DND-41 (cell line): ENCODE results near the gene CTTN.

ENCODE experiments used
- ATAC-seq: fragments of 200-7000 bp; cut with Tn5 transposase; 3 replicates; pipeline ENCODE4 v1.9.1; 2021; ENCODE audit warnings: low read depth; ENCODE audit not compliant: insufficient read depth
- DNase-seq: peaks from one replicate; pipeline ENCODE4 v3.0.0-alpha.2; 2020
- H2AFZ ChIP-seq: 2 replicates; pipeline ENCODE4 v1.6.0; 2012; ENCODE audit warnings: low read depth, low read length
- H3K27ac ChIP-seq: 2 replicates; pipeline ENCODE4 v1.5.1; 2012; ENCODE audit warnings: low read length, inconsistent platforms
- H3K27me3 ChIP-seq: fragments of 200-600 bp; sonication (generic); 2 replicates; pipeline ENCODE4 v1.6.0; 2012; ENCODE audit warnings: low read length, mild to moderate bottlenecking, inconsistent platforms; ENCODE audit not compliant: insufficient read depth, poor library complexity
- H3K36me3 ChIP-seq: 2 replicates; pipeline ENCODE4 v1.5.1; 2012; ENCODE audit warnings: low read length, inconsistent platforms; ENCODE audit not compliant: insufficient read depth
- H3K4me1 ChIP-seq: 2 replicates; pipeline ENCODE4 v1.5.1; 2012; ENCODE audit warnings: mild to moderate bottlenecking, low read length; ENCODE audit not compliant: insufficient read depth
- H3K4me2 ChIP-seq: 2 replicates; pipeline ENCODE4 v1.6.0; 2012; ENCODE audit warnings: mild to moderate bottlenecking, moderate library complexity, low read length, inconsistent platforms; ENCODE audit not compliant: insufficient read depth
- H3K4me3 ChIP-seq, 2 experiments: fragments of 200-600 bp in 1 of 2; shearing (Covaris generic) in 1 of 2; 2 replicates each; pipeline ENCODE4 v1.5.1; 2012 to 2016; ENCODE audit warnings: inconsistent platforms in 2 of 2, low read length in 2 of 2, mild to moderate bottlenecking in 2 of 2, low read depth in 1 of 2, moderate library complexity in 1 of 2
- H3K79me2 ChIP-seq: 2 replicates; pipeline ENCODE4 v1.6.0; 2012; ENCODE audit warnings: low read length, inconsistent platforms; ENCODE audit not compliant: insufficient read depth
- H3K9ac ChIP-seq: 2 replicates; pipeline ENCODE4 v1.6.0; 2012; ENCODE audit warnings: low read depth, mild to moderate bottlenecking, inconsistent platforms, low read length, moderate library complexity
- H3K9me3 ChIP-seq: 2 replicates; pipeline ENCODE4 v1.5.1; 2012; ENCODE audit warnings: low read length, moderate library complexity, mild to moderate bottlenecking, inconsistent platforms; ENCODE audit not compliant: insufficient read depth, severe bottlenecking
- H4K20me1 ChIP-seq: 2 replicates; pipeline ENCODE4 v1.6.0; 2012; ENCODE audit warnings: low read length; ENCODE audit not compliant: insufficient read depth
- EZH2 ChIP-seq: IDR thresholded peaks from 3 replicates; pipeline ENCODE4 v1.6.1; 2012; ENCODE audit warnings: borderline replicate concordance, low read depth, mild to moderate bottlenecking, moderate library complexity, low read length, inconsistent platforms; ENCODE audit not compliant: severe bottlenecking
- TF ChIP-seq, protein P1 (sequence below): IDR thresholded peaks from 2 replicates; pipeline ENCODE4 v1.5.1; 2012; ENCODE audit warnings: borderline replicate concordance, low read length, moderate library complexity, mild to moderate bottlenecking; ENCODE audit not compliant: poor library complexity, severe bottlenecking; ENCODE audit errors: extremely low read depth

The CTTN gene

DNA sequence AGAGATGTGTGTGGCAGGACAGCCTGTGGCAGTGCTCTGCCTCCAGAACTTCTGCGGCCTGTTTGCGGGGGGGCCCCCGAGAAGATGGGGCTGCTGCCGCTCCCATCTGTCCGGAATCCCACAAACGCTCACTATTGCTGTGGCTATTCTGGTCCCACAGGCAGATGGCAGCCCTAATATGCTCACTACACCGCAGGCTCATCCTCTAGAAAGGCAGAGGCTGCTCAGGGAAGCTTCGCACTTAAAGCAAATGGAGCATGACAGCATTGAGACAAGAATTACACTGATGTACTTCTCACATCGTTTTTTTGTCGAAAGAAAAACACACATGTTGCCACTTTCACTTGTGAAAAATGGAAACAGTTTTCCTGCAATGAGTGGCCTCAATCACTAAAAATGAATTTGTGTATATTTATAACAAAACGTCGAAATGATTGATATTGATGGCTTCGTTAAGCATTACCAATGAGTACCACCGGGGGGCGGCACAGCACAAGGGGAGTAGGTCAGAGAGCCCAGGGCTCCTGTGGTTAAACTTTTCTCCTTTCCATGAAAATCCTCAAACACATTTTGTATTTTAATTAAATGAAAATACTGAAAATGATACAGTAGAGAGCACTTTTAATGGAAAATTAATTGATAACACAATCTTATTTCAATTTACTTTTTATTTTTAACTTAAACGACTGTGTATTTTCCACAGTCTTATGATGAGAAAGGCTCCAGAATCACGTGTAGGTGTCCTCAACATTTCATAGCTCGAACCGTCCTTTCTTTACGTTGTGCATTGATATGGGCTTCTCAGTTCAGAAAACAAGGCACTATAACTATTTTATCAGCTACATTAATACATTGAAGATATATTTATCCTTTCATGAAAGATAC is 69.1 kb downstream of the CTTN start:
- H3K4me1 ChIP-seq = no peaks in the 10 kb centered on the region; the same call in 1 of the 2 replicates
- H3K27me3 ChIP-seq = peaks cover 10% of the 10 kb centered on the region
- no peaks in the 10 kb centered on the region for H3K9me3 ChIP-seq
- H3K27ac ChIP-seq = no peak overlapping the region
- H3K4me3 ChIP-seq = no peak overlapping the region
- H3K79me2 ChIP-seq = no peaks in the 10 kb centered on the region
- no peak overlapping the region for H3K9ac ChIP-seq
- no peaks in the 10 kb centered on the region for H4K20me1 ChIP-seq
- no peaks in the 10 kb centered on the region for H3K36me3 ChIP-seq
- H2AFZ ChIP-seq = no peak overlapping the region
- no peak overlapping the region for H3K4me2 ChIP-seq
- TF ChIP-seq, protein P1, sequence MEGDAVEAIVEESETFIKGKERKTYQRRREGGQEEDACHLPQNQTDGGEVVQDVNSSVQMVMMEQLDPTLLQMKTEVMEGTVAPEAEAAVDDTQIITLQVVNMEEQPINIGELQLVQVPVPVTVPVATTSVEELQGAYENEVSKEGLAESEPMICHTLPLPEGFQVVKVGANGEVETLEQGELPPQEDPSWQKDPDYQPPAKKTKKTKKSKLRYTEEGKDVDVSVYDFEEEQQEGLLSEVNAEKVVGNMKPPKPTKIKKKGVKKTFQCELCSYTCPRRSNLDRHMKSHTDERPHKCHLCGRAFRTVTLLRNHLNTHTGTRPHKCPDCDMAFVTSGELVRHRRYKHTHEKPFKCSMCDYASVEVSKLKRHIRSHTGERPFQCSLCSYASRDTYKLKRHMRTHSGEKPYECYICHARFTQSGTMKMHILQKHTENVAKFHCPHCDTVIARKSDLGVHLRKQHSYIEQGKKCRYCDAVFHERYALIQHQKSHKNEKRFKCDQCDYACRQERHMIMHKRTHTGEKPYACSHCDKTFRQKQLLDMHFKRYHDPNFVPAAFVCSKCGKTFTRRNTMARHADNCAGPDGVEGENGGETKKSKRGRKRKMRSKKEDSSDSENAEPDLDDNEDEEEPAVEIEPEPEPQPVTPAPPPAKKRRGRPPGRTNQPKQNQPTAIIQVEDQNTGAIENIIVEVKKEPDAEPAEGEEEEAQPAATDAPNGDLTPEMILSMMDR = peak; percentile 84
- TF ChIP-seq EZH2 = no peak
- DNase-seq (peak; percentile 59), ATAC-seq (0 out of 3 replicates have a peak, but pooled peaks have one; percentile 35)

DNA sequence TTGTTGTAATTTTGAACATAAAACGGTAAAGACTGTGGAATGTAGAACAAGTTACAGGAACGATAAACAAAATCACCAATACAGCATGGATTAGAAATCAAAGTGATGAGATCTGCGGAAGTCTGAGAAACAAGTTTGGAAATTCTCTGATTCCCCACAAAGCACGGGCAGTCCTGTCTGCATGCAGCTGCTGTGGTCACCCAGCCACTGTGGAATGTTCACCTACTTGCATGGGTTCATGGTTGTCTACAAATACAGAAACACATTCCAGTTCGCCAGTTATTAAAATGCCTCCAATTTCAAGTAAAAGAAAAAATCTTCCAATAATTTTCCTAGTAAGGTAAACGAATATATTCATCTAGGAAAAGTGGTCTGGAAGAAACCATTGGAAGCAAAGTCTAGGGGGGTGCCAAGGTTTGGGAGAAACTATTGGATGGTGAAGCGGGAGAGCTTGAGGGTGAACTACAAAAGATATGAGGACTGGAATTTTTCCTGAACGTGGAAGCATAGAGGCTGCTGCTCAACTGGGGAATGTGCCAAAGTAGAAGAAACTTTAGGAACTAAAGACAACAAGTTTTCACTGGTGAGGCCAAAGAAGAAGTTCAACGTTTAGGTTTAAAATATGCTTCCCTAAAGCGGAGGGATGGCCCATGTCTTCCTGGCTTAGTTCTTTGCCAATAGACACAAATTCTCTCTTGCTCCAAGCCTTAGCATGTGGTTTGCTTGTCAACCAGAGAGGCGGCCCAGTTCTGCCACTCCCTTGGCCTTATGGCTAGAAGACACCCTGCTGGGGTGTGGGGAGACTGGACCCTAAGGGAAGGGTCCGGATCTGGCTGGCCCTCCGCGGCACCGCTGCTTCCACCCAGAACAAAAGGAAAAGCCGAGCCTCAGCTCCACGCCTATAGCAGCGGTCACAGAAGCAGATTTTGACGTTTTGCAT is 70.2 kb downstream of the CTTN start:
- H3K27me3 ChIP-seq = peaks cover 10% of the 10 kb centered on the region
- H3K27ac ChIP-seq = no peak overlapping the region
- no peaks in the 10 kb centered on the region for H3K36me3 ChIP-seq
- H3K9me3 ChIP-seq = no peaks in the 10 kb centered on the region
- no peaks in the 10 kb centered on the region for H4K20me1 ChIP-seq
- H3K4me1 ChIP-seq = no peaks in the 10 kb centered on the region; the same call in 1 of the 2 replicates
- no peaks in the 10 kb centered on the region for H3K79me2 ChIP-seq
- DNase-seq (no peak), ATAC-seq (no peak)
- no peak overlapping the region for H3K4me2 ChIP-seq
- no peak for TF ChIP-seq EZH2
- TF ChIP-seq, protein P1 = no peak
- H3K4me3 ChIP-seq = no peak overlapping the region
- no peak overlapping the region for H2AFZ ChIP-seq
- H3K9ac ChIP-seq = no peak overlapping the region

DNA sequence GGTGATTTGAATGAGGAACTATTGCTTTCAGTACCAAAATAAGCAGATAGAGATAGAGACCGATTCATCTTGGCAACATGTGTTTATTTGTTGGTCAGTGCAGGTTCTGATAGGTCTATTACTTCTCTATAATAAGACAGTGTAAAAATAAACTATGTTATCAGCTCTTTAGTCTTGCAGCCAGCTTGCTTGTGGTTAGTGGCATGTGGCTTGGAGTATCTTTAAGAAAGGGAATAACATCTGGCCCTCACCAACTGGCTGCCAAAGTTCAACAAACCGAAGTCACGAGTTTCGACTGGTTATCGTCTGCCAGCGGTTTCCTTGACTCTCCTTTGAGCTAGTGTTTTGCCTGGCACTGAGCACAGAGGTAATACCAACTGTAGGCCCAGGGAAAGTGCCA is 71.8 kb downstream of the CTTN start:
- peaks cover 5% of the 10 kb centered on the region; the same call in 1 of the 2 replicates for H4K20me1 ChIP-seq
- H3K4me1 ChIP-seq = no peaks in the 10 kb centered on the region; the same call in 1 of the 2 replicates
- peak; percentile 47 for ATAC-seq
- peaks cover 10% of the 10 kb centered on the region for H3K27me3 ChIP-seq
- H3K27ac ChIP-seq = no peak overlapping the region
- no peaks in the 10 kb centered on the region for H3K79me2 ChIP-seq
- H3K9ac ChIP-seq = no peak overlapping the region
- no peak overlapping the region for H3K4me3 ChIP-seq
- no peaks in the 10 kb centered on the region for H3K9me3 ChIP-seq
- no peaks in the 10 kb centered on the region for H3K36me3 ChIP-seq
- DNase-seq = peak; percentile 18
- H3K4me2 ChIP-seq = no peak overlapping the region
- H2AFZ ChIP-seq = no peak overlapping the region
- TF ChIP-seq, protein P1 = no peak
- no peak for TF ChIP-seq EZH2
